ENCODE results near the gene PBX3. TPM values are rescaled to one million over a fixed set of nuclear protein-coding genes. Genes with fewer than 3 reads are reported as not detected.

PBX3 gene
- total and polyA plus RNA-seq, 2 of the 13 experiments (the other 11 are each of a cell fraction or from before 2014, with no cell fraction given): 6.0 to 11.2 TPM

DNA sequence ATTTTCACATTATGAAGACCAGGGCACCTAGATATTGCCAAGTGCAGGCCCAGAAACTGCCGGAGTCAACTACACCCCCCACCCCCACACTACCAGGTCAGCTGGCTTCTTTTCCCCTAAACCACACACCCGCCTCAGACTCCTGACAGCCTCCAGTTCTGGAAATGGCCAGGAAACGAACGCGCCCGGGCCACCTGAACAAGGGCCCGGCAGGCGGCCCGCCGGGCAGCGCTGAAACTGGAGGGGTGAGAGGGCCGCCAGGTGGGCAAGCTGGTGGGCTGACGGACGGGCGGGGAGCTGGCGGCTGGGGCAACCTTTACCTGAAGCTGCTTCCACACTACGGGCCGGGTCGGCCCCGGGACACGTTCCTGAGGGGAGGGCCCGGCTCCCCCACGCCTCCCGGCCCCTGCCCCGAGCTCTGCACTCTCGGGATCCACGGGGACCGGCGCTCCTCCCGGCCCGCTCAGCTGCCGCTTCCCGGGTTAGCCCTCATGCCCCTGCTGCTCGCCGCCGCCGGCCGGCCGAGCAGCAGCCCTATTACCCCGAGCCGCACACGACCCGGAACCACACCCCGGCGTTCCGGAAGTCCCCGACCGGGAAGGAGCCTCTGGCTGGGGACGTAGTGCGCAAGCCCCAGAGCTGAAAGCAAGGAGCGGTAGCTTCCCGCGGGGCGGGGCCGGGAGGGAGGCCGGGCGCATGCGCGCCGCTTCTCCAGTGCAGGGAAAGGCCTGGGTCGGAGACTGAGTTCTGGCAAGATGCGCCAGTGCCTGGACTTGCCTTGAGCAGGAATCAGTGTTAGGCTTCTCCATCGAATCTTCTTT, 40.3 kb upstream of the PBX3 start, which contains the start of gene MAPKAP1 (continued):
- TF ChIP-seq PHF21A (CRISPR knock-in tag; IDR thresholded peaks at IDR 0.05) (0 out of 2 replicates have a peak, but pooled peaks have one; percentile 53), AHR (CRISPR knock-in tag; IDR thresholded peaks at IDR 0.05) (no peak), NCOA1 (CRISPR knock-in tag; IDR thresholded peaks at IDR 0.05) (0 out of 2 replicates have a peak, but pooled peaks have one; percentile 34), ZNF30 (CRISPR knock-in tag; IDR thresholded peaks at IDR 0.05) (no peak), ZNF788 (CRISPR knock-in tag; IDR thresholded peaks at IDR 0.05; ENCODE audit: borderline replicate concordance) (peak; percentile 54; the same call in 1 of the 2 replicates), ZNF251 (CRISPR knock-in tag; IDR thresholded peaks at IDR 0.05) (no peak), TEAD2 (CRISPR knock-in tag; IDR thresholded peaks at IDR 0.05) (no peak), ZNF557 (CRISPR knock-in tag; IDR thresholded peaks at IDR 0.05) (no peak), PAF1 (CRISPR knock-in tag; IDR thresholded peaks at IDR 0.05) (no peak), MATR3 (CRISPR knock-in tag; IDR thresholded peaks at IDR 0.05) (no peak), FLYWCH1 (CRISPR knock-in tag; IDR thresholded peaks at IDR 0.05) (no peak), HCFC1 (IDR thresholded peaks at IDR 0.05; ENCODE audit: low read depth, low read length) (peak; percentile 54), BORCS8-MEF2B (CRISPR knock-in tag; IDR thresholded peaks at IDR 0.05) (no peak)
- TF ChIP-seq, protein P1, sequence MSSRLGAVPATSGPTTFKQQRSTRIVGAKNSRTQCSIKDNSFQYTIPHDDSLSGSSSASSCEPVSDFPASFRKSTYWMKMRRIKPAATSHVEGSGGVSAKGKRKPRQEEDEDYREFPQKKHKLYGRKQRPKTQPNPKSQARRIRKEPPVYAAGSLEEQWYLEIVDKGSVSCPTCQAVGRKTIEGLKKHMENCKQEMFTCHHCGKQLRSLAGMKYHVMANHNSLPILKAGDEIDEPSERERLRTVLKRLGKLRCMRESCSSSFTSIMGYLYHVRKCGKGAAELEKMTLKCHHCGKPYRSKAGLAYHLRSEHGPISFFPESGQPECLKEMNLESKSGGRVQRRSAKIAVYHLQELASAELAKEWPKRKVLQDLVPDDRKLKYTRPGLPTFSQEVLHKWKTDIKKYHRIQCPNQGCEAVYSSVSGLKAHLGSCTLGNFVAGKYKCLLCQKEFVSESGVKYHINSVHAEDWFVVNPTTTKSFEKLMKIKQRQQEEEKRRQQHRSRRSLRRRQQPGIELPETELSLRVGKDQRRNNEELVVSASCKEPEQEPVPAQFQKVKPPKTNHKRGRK (CRISPR knock-in tag; IDR thresholded peaks at IDR 0.05): no peak
- TF ChIP-seq, protein P2, sequence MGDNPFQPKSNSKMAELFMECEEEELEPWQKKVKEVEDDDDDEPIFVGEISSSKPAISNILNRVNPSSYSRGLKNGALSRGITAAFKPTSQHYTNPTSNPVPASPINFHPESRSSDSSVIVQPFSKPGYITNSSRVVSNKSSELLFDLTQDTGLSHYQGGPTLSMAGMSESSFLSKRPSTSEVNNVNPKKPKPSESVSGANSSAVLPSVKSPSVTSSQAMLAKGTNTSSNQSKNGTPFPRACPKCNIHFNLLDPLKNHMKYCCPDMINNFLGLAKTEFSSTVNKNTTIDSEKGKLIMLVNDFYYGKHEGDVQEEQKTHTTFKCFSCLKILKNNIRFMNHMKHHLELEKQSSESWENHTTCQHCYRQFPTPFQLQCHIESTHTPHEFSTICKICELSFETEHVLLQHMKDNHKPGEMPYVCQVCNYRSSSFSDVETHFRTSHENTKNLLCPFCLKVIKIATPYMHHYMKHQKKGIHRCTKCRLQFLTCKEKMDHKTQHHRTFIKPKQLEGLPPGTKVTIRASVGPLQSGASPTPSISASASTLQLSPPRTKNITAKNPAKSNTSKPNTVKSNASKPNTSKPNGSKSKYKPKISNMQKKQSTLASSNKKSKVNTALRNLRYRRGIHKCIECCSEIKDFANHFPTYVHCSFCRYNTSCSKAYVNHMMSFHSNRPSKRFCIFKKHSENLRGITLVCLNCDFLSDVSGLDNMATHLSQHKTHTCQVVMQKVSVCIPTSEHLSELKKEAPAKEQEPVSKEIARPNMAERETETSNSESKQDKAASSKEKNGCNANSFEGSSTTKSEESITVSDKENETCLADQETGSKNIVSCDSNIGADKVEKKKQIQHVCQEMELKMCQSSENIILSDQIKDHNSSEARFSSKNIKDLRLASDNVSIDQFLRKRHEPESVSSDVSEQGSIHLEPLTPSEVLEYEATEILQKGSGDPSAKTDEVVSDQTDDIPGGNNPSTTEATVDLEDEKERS (CRISPR knock-in tag; IDR thresholded peaks at IDR 0.05): no peak; the same call in 1 of the 2 replicates
- TF ChIP-seq, protein P3, sequence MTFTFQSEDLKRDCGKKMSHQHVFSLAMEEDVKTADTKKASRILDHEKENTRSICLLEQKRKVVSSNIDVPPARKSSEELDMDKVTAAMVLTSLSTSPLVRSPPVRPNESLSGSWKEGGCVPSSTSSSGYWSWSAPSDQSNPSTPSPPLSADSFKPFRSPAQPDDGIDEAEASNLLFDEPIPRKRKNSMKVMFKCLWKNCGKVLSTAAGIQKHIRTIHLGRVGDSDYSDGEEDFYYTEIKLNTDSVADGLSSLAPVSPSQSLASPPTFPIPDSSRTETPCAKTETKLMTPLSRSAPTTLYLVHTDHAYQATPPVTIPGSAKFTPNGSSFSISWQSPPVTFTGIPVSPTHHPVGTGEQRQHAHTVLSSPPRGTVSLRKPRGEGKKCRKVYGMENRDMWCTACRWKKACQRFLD (CRISPR knock-in tag; IDR thresholded peaks at IDR 0.05; ENCODE audit: borderline replicate concordance): peak; percentile 74; the same call in 1 of the 2 replicates
- TF ChIP-seq, protein P4, sequence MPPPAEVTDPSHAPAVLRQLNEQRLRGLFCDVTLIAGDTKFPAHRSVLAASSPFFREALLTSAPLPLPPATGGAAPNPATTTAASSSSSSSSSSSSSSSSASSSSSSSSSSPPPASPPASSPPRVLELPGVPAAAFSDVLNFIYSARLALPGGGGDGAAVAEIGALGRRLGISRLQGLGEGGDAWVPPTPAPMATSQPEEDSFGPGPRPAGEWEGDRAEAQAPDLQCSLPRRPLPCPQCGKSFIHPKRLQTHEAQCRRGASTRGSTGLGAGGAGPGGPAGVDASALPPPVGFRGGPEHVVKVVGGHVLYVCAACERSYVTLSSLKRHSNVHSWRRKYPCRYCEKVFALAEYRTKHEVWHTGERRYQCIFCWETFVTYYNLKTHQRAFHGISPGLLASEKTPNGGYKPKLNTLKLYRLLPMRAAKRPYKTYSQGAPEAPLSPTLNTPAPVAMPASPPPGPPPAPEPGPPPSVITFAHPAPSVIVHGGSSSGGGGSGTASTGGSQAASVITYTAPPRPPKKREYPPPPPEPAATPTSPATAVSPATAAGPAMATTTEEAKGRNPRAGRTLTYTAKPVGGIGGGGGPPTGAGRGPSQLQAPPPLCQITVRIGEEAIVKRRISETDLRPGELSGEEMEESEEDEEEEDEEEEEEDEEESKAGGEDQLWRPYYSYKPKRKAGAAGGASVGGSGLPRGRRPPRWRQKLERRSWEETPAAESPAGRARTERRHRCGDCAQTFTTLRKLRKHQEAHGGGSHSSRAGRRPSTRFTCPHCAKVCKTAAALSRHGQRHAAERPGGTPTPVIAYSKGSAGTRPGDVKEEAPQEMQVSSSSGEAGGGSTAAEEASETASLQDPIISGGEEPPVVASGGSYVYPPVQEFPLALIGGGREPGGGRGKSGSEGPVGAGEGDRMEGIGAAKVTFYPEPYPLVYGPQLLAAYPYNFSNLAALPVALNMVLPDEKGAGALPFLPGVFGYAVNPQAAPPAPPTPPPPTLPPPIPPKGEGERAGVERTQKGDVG (CRISPR knock-in tag; IDR thresholded peaks at IDR 0.05; ENCODE audit: borderline replicate concordance): 0 out of 2 replicates have a peak, but pooled peaks have one; percentile 15
- TF ChIP-seq, protein P5, sequence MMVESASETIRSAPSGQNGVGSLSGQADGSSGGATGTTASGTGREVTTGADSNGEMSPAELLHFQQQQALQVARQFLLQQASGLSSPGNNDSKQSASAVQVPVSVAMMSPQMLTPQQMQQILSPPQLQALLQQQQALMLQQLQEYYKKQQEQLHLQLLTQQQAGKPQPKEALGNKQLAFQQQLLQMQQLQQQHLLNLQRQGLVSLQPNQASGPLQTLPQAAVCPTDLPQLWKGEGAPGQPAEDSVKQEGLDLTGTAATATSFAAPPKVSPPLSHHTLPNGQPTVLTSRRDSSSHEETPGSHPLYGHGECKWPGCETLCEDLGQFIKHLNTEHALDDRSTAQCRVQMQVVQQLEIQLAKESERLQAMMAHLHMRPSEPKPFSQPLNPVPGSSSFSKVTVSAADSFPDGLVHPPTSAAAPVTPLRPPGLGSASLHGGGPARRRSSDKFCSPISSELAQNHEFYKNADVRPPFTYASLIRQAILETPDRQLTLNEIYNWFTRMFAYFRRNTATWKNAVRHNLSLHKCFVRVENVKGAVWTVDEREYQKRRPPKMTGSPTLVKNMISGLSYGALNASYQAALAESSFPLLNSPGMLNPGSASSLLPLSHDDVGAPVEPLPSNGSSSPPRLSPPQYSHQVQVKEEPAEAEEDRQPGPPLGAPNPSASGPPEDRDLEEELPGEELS (CRISPR knock-in tag; IDR thresholded peaks at IDR 0.05): no peak

Measured in HepG2 (cell line).